ENCODE measurements around the gene THPO. TPM values are rescaled to one million over a fixed set of nuclear protein-coding genes. Genes with fewer than 3 reads are reported as not detected.

The THPO gene
- total and polyA plus RNA-seq, 9 of the 15 experiments (the other 6 are each of a cell fraction or from before 2014, with no cell fraction given) = 0.11 to 1.1 (median 0.35) TPM; not detected in 1

DNA sequence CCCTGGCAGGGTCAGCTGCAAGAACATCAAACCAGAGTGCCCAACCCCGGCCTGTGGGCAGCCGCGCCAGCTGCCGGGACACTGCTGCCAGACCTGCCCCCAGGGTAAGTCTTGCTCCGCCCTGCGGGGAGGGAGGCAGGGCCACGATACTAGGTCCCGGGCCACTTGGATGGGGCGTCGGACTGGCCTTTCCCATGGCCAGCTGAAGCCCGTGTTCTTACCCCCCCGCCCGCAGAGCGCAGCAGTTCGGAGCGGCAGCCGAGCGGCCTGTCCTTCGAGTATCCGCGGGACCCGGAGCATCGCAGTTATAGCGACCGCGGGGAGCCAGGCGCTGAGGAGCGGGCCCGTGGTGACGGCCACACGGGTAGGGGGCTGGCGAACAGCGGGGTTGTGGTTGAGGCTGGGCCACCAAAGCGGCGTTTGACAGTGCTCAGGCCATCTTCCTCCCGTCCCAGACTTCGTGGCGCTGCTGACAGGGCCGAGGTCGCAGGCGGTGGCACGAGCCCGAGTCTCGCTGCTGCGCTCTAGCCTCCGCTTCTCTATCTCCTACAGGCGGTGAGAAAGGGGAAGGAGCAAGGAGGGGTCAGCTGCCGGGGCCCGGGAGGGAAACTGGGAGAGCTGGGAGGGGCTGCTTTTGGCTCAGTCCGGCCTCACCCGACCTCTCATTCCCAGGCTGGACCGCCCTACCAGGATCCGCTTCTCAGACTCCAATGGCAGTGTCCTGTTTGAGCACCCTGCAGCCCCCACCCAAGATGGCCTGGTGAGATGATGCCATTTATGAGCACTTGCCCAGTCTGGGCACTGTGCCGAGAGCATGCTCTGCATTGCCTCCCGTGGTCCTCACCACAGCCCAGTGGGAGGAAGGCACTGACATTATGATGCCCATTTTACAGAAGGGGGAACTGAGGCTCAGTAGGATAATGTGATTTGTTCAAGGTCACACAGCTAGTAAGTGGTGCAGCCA, 3.5 kb upstream of the THPO start (continued):
- no peak for TF ChIP-seq TAF7 (tag; IDR thresholded peaks at IDR 0.05)
- no peak for TF ChIP-seq RUNX1 (IDR thresholded peaks at IDR 0.05; ENCODE audit: low read depth)
- TF ChIP-seq, protein P1, sequence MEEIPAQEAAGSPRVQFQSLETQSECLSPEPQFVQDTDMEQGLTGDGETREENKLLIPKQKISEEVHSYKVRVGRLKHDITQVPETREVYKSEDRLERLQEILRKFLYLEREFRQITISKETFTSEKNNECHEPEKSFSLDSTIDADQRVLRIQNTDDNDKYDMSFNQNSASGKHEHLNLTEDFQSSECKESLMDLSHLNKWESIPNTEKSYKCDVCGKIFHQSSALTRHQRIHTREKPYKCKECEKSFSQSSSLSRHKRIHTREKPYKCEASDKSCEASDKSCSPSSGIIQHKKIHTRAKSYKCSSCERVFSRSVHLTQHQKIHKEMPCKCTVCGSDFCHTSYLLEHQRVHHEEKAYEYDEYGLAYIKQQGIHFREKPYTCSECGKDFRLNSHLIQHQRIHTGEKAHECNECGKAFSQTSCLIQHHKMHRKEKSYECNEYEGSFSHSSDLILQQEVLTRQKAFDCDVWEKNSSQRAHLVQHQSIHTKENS (CRISPR knock-in tag; IDR thresholded peaks at IDR 0.05) = no peak
- TF ChIP-seq, protein P2, sequence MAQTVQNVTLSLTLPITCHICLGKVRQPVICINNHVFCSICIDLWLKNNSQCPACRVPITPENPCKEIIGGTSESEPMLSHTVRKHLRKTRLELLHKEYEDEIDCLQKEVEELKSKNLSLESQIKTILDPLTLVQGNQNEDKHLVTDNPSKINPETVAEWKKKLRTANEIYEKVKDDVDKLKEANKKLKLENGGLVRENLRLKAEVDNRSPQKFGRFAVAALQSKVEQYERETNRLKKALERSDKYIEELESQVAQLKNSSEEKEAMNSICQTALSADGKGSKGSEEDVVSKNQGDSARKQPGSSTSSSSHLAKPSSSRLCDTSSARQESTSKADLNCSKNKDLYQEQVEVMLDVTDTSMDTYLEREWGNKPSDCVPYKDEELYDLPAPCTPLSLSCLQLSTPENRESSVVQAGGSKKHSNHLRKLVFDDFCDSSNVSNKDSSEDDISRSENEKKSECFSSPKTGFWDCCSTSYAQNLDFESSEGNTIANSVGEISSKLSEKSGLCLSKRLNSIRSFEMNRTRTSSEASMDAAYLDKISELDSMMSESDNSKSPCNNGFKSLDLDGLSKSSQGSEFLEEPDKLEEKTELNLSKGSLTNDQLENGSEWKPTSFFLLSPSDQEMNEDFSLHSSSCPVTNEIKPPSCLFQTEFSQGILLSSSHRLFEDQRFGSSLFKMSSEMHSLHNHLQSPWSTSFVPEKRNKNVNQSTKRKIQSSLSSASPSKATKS (CRISPR knock-in tag; IDR thresholded peaks at IDR 0.05) = no peak
- no peak for TF ChIP-seq WHSC1 (IDR thresholded peaks at IDR 0.05; ENCODE audit: low read length)
- TF ChIP-seq ESRRA (IDR thresholded peaks at IDR 0.05; ENCODE audit: borderline replicate concordance, low read depth) = peak; percentile 86
- TF ChIP-seq BCOR (IDR thresholded peaks at IDR 0.05) = peak; percentile 85
- no peak for TF ChIP-seq GABPA (tag; conservative IDR thresholded peaks at IDR 0.05; ENCODE audit: low read depth)
- TF ChIP-seq, protein P3, sequence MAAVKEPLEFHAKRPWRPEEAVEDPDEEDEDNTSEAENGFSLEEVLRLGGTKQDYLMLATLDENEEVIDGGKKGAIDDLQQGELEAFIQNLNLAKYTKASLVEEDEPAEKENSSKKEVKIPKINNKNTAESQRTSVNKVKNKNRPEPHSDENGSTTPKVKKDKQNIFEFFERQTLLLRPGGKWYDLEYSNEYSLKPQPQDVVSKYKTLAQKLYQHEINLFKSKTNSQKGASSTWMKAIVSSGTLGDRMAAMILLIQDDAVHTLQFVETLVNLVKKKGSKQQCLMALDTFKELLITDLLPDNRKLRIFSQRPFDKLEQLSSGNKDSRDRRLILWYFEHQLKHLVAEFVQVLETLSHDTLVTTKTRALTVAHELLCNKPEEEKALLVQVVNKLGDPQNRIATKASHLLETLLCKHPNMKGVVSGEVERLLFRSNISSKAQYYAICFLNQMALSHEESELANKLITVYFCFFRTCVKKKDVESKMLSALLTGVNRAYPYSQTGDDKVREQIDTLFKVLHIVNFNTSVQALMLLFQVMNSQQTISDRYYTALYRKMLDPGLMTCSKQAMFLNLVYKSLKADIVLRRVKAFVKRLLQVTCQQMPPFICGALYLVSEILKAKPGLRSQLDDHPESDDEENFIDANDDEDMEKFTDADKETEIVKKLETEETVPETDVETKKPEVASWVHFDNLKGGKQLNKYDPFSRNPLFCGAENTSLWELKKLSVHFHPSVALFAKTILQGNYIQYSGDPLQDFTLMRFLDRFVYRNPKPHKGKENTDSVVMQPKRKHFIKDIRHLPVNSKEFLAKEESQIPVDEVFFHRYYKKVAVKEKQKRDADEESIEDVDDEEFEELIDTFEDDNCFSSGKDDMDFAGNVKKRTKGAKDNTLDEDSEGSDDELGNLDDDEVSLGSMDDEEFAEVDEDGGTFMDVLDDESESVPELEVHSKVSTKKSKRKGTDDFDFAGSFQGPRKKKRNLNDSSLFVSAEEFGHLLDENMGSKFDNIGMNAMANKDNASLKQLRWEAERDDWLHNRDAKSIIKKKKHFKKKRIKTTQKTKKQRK (IDR thresholded peaks at IDR 0.05; ENCODE audit: borderline replicate concordance, low read depth, low read length) = no peak
- TF ChIP-seq U2AF2 (optimal IDR thresholded peaks at IDR 0.05; ENCODE audit: low read depth, low read length) = no peak
- no peak for TF ChIP-seq GATAD2B (IDR thresholded peaks at IDR 0.05; ENCODE audit: borderline replicate concordance)
- TF ChIP-seq, protein P4, sequence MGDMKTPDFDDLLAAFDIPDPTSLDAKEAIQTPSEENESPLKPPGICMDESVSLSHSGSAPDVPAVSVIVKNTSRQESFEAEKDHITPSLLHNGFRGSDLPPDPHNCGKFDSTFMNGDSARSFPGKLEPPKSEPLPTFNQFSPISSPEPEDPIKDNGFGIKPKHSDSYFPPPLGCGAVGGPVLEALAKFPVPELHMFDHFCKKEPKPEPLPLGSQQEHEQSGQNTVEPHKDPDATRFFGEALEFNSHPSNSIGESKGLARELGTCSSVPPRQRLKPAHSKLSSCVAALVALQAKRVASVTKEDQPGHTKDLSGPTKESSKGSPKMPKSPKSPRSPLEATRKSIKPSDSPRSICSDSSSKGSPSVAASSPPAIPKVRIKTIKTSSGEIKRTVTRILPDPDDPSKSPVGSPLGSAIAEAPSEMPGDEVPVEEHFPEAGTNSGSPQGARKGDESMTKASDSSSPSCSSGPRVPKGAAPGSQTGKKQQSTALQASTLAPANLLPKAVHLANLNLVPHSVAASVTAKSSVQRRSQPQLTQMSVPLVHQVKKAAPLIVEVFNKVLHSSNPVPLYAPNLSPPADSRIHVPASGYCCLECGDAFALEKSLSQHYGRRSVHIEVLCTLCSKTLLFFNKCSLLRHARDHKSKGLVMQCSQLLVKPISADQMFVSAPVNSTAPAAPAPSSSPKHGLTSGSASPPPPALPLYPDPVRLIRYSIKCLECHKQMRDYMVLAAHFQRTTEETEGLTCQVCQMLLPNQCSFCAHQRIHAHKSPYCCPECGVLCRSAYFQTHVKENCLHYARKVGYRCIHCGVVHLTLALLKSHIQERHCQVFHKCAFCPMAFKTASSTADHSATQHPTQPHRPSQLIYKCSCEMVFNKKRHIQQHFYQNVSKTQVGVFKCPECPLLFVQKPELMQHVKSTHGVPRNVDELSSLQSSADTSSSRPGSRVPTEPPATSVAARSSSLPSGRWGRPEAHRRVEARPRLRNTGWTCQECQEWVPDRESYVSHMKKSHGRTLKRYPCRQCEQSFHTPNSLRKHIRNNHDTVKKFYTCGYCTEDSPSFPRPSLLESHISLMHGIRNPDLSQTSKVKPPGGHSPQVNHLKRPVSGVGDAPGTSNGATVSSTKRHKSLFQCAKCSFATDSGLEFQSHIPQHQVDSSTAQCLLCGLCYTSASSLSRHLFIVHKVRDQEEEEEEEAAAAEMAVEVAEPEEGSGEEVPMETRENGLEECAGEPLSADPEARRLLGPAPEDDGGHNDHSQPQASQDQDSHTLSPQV (IDR thresholded peaks at IDR 0.05) = no peak
- no peak for TF ChIP-seq TCF7L2 (IDR thresholded peaks at IDR 0.05; ENCODE audit: low read depth, low read length)
- peak; percentile 73 for TF ChIP-seq RBM25 (IDR thresholded peaks at IDR 0.05; ENCODE audit: low read depth, low read length, severe bottlenecking)
- 0 out of 4 replicates have a peak, but pooled peaks of 1 of the 2 experiments have one; percentile 18 for TF ChIP-seq HDAC1 (IDR thresholded peaks at IDR 0.05)
- TF ChIP-seq ZNF263 (CRISPR knock-in tag; IDR thresholded peaks at IDR 0.05; ENCODE audit: borderline replicate concordance) = peak; percentile 24; the same call in 1 of the 2 replicates

Measured in K562 (cell line).